Hepatocyte (in vitro differentiated cells): Measurements from ENCODE around the gene PCCA.

Source experiments
- EZH2 ChIP-seq: fragments of 200-600 bp; sonication (generic); IDR thresholded peaks from 2 replicates; pipeline ENCODE4 v1.6.1; 2016; ENCODE audit warnings: antibody characterized with exemption, mild to moderate bottlenecking, borderline replicate concordance
- EZH2phosphoT487 ChIP-seq: fragments of 200-600 bp; sonication (generic); IDR thresholded peaks from one replicate; pipeline ENCODE4 v1.6.1; 2018; ENCODE audit warnings: antibody characterized with exemption, mild to moderate bottlenecking, low read depth, moderate library complexity; ENCODE audit not compliant: unreplicated experiment, severe bottlenecking
- TF ChIP-seq, protein P1 (sequence below): fragments of 200-600 bp; sonication (generic); IDR thresholded peaks from 2 replicates; pipeline ENCODE4 v1.5.1; 2016; ENCODE audit warnings: antibody characterized with exemption, mild to moderate bottlenecking; ENCODE audit not compliant: poor library complexity

DNA sequence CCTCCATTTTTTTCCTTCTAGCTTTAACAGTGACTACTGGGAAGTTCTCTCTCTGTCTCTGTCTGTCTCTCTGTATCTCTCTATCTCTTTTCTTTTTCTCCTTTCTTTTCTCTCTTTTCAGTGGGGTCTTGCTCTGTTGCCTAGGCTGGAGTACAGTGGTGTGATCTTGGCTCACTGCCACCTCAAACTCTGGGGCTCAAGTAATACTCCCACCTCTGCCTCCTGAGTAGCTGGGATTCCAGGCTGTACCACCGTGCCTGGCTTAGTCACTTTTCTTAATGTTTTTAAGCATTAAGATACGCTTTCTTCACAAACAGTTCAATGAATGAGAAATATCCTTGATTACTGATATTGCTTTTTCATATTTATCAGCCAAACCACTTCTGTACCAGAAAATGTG is 13.1 kb downstream of the PCCA start:
- TF ChIP-seq, protein P1, sequence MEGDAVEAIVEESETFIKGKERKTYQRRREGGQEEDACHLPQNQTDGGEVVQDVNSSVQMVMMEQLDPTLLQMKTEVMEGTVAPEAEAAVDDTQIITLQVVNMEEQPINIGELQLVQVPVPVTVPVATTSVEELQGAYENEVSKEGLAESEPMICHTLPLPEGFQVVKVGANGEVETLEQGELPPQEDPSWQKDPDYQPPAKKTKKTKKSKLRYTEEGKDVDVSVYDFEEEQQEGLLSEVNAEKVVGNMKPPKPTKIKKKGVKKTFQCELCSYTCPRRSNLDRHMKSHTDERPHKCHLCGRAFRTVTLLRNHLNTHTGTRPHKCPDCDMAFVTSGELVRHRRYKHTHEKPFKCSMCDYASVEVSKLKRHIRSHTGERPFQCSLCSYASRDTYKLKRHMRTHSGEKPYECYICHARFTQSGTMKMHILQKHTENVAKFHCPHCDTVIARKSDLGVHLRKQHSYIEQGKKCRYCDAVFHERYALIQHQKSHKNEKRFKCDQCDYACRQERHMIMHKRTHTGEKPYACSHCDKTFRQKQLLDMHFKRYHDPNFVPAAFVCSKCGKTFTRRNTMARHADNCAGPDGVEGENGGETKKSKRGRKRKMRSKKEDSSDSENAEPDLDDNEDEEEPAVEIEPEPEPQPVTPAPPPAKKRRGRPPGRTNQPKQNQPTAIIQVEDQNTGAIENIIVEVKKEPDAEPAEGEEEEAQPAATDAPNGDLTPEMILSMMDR = no peak
- no peak for TF ChIP-seq EZH2
- TF ChIP-seq EZH2phosphoT487 = no peak
